GM21447 (cell line): ENCODE data around the gene SCFD2.

ENCODE experiments used
- ATAC-seq: cut with Tn5 transposase; IDR thresholded peaks from one replicate; pipeline ENCODE4 v1.9.1; 2021; ENCODE audit not compliant: unreplicated experiment

SCFD2 gene

GRCh38 chr4:52966781-52967180 lies 399.1 kb downstream of the SCFD2 start:
- ATAC-seq, result no peak

- ATAC-seq, result no peak
Measured at GRCh38 chr4:52966172-52966571, 399.7 kb downstream of the SCFD2 start.

GRCh38 chr4:52964561-52965101 lies 401.2 kb downstream of the SCFD2 start:
- no peak for ATAC-seq

DNA sequence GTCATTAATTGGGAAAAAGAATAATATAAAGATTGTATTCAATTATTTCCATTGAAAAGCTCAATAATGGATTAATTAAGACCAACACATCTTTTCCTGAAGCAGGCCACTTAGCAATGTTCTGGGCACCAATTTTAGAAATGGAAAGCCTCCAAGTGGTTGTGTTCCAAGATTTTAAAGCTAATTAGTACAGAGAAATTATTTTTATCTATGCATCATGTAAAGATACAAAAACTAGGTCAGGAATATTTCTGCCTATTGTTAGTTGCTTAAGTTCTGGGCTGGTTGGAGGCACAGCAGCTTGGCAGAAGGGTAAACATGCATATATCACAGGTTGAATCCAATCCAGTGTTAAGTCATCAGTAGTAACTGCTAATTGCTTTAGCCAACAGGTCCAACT lies 401.9 kb downstream of the SCFD2 start:
- ATAC-seq, result no peak

GRCh38 chr4:52962721-52963120 lies 403.1 kb downstream of the SCFD2 start:
- no peak for ATAC-seq

- no peak for ATAC-seq
Measured at GRCh38 chr4:52961666-52962412, 404.0 kb downstream of the SCFD2 start.

DNA sequence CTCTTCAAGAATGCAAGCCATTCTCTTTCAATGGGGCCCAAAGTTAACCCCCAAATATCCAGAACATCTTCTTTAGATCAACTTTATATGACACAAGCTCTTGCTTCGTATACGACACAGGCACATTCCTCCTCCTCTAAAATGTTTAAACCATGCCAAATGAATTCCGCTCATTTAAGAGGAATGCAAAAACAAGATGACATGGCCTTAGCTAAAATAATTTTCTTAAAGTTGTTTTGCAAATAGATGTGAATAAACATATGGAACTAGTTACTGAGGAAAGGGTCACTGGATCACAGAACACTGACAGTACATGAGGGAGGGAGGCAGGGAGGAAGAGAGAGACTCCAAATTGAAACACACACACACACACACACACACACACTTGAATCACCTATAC lies 406.3 kb downstream of the SCFD2 start:
- no peak for ATAC-seq

GRCh38 chr4:52957835-52958631 lies 407.8 kb downstream of the SCFD2 start:
- ATAC-seq, result no peak

DNA sequence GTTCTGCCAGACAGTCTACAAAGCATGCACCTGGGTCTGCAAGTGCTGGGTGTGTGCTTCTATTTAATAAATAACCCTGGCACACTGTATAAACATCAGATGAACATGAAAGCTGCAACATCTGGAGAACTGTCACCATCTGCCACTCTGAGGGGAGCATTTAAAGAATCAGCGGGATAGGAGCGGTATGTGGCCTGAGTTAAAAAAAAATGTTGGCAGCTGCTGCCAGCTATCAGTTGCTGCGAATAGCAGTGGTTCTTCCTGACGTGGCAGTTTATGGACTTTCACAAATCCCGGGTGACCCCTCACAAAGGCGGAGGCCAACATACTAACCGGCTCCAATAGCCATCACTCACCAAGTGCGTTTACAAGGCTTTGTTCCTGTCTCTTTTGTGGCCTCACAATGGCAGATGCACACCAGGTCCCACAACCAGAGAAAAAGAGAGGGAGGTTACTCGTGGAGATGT lies 408.6 kb downstream of the SCFD2 start:
- ATAC-seq, result no peak

- ATAC-seq, result no peak
Measured at GRCh38 chr4:52956691-52957090, 409.2 kb downstream of the SCFD2 start.

- no peak for ATAC-seq
Measured at GRCh38 chr4:52954560-52955170, 411.2 kb downstream of the SCFD2 start.

DNA sequence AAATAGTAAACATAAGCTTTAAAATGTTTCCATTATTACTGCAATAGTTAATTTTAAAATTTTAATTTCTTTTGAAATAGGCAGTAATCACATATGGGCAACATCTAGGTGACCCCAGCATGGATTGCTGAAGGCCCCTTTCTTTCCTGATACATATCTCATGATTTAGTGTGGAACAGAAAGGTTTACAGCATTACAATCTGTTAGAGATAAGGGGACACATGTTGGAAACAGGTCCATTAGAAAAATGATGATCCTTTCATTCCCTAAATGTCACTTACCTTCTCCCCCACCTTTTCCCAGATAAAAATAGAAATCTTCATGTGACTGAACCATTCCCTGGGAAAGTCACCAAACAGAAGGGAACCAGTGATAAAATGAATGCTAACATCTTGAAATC lies 413.3 kb downstream of the SCFD2 start:
- no peak for ATAC-seq

DNA sequence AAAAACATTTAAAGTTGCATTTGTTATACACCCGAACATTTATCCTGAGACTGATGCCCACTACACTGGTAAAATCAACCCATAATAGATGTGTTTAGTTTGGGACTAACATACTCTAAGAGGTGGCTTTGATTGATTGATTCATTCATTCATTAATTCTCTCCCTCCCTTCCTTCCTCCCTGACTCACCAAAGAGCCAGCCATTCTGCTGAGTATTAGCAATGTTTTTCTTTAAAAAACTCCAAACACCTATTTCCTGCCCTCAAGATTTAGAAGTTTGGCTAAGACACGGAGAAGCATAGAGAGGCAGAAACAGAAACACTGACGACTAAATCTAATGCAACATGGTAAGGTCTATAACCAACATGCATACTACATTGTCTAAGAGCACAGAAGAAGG lies 414.8 kb downstream of the SCFD2 start:
- no peak for ATAC-seq

DNA sequence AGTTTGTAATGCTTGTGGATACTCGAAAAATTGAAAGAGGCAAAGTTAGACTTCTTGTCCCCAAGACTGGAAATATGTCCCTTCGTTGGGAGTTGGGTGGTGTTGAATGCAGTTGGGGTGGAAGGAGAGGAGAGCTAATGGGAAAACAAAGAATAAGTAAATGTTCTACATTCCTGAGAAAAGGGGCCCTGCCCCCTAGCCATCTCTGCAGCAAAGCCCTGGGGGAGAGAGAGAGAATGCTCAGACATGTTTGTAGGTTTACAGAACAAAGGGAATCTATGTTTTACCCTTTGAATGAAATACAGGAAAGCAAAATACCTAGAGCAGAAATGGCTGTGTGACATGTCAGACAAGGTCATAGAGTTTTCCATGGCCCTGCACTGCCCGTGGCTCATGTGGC lies 415.6 kb downstream of the SCFD2 start:
- ATAC-seq, result no peak

GRCh38 chr4:52949336-52949735 lies 416.5 kb downstream of the SCFD2 start:
- ATAC-seq, result no peak

DNA sequence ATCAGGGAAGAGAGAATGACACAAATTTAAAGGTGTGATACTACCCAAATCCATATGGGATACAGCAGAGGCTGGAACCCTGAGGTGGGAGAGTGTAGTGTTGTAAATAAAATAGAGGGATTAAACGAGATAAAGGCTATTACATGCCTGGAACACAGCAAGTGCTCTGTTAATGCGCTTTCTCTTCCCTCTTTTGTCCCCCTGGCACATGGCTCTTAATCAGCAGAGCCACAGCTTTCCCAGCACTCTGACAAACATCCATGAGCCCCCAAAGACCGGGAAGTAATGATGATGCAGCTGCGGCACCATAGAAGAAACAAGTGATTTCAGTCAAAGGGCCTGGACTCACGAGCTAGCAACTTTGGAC lies 417.8 kb downstream of the SCFD2 start:
- no peak for ATAC-seq

DNA sequence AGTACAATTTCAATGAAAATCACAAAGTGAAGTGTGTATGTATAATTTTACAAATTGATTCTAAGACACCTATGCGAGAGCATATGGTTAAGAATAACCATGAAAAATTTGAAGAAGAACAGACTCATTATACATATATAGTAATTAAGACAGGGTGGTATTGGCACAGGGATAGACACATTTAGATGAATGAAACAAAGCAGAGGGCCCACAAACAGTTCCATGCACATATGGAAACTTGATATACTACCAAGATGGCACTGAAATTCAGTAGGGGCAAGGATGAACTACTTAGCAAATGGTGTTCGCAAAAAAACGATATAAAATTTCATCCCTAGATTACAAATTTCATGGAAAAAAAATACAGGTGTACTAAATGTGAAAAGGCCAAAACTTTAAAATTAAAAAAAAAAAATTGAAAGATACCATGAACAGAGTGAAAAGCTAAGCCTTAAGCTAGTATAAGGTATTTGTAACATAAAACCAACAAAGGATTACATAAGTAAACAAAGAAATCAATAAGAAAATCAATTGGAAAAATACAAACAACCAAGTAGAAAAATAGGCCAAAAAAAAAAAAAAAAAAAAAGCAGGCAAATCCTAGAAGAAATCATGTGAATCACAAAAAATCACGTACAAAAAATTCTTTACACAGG lies 418.3 kb downstream of the SCFD2 start:
- no peak for ATAC-seq

- ATAC-seq, result no peak
Measured at GRCh38 chr4:52946855-52947254, 419.0 kb downstream of the SCFD2 start.

DNA sequence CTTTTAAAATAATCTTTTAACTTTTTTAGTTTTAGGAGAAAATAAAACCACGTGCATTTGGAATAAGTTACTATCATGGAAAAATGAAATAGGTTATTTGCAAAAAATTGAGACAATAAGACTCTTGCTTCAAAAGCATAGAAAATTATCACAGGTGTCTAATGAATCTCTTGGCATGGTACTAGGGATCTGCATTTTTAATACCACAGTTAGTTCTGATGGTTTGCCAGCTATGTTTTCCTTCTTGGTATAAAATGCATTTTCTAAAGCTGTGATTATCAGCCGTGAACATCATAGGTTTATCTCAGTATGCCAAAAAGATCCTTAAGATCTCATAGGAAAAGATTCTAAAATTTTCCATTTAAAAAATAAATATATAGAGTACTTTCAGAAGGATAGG lies 419.9 kb downstream of the SCFD2 start:
- ATAC-seq, result no peak

DNA sequence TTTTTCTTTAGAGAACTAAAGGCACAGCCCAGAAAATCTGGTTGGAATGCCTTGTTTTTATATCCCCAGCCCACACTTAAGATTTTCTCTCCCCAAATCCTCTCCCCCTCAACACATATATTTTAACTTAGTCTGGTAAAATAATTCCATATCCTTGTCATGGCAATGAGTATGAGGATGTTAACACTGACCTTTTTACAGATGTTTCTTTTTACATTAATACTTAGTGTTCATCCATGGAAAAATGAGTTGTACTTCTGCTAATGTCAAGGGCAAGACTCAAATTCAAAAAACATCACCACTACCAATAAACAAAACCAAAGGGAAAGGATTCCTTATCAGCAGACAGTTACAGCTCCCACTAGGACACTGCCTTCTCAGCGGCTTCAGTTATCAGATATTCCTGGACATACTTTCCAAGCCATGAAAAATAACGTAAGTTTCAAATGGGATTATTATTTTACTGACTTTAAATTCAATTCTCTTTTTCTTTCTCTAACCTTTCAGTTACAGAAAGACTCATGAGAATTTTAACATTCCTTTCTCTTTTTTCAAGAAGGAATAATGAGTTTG lies 420.4 kb downstream of the SCFD2 start:
- no peak for ATAC-seq

- ATAC-seq, result no peak
Measured at GRCh38 chr4:52943677-52944076, 422.2 kb downstream of the SCFD2 start.
